HG02852 (cell line): ENCODE measurements around the gene ENTPD7.
A peak's percentile ranks its signal among the peaks of the same experiment; 100 is the strongest.
"Not testable (repeated sequence)": the region's sequence is repeated elsewhere in the genome, so short reads cannot be mapped to it uniquely, and the experiment has no call there.

Experiments
- ATAC-seq: cut with Tn5 transposase; IDR thresholded peaks from one replicate; pipeline ENCODE4 v1.9.1; 2021; ENCODE audit warnings: mild to moderate bottlenecking, moderate library complexity; ENCODE audit not compliant: unreplicated experiment

Gene ENTPD7

GRCh38 chr10:99682752-99683151 lies 23.4 kb downstream of the ENTPD7 start:
- ATAC-seq: no peak

- peak; percentile 89 for ATAC-seq
Observed at GRCh38 chr10:99685597-99685967, 26.3 kb downstream of the ENTPD7 start.

- no peak for ATAC-seq
Observed at GRCh38 chr10:99689461-99689860, 30.2 kb downstream of the ENTPD7 start.

GRCh38 chr10:99693933-99694583 lies 34.7 kb downstream of the ENTPD7 start:
- no peak for ATAC-seq

GRCh38 chr10:99695761-99696160 lies 36.5 kb downstream of the ENTPD7 start:
- no peak for ATAC-seq

GRCh38 chr10:99698504-99699080 lies 39.3 kb downstream of the ENTPD7 start:
- no peak for ATAC-seq

- ATAC-seq: no peak
Observed at GRCh38 chr10:99700649-99701048, 41.3 kb downstream of the ENTPD7 start.

- no peak for ATAC-seq
Observed at GRCh38 chr10:99708428-99709012, 49.2 kb downstream of the ENTPD7 start.

- ATAC-seq: peak; percentile 82
Observed at GRCh38 chr10:99709480-99710229, 50.3 kb downstream of the ENTPD7 start.

- ATAC-seq: peak; percentile 60
Observed at GRCh38 chr10:99711129-99711719, 51.9 kb downstream of the ENTPD7 start.

- no peak for ATAC-seq
Observed at GRCh38 chr10:99714446-99714845, 55.1 kb downstream of the ENTPD7 start.

- ATAC-seq: no peak
Observed at GRCh38 chr10:99720387-99720786, 61.1 kb downstream of the ENTPD7 start.

- no peak for ATAC-seq
Observed at GRCh38 chr10:99730026-99730425, 70.7 kb downstream of the ENTPD7 start.

GRCh38 chr10:99731306-99732032 lies 72.2 kb downstream of the ENTPD7 start:
- ATAC-seq: peak; percentile 39

- ATAC-seq: peak; percentile 91
Observed at GRCh38 chr10:99732033-99732842, 72.9 kb downstream of the ENTPD7 start, which contains the start of the genes COX15 and CUTC. Gene COX15, minus strand, starts transcription at chr10:99732127. Its CDS starts 78 bp downstream, at chr10:99732049. Gene CUTC, plus strand, starts transcription at chr10:99732234. Its CDS starts 115 bp downstream, at chr10:99732349.

GRCh38 chr10:99733366-99733765 lies 74.1 kb downstream of the ENTPD7 start:
- ATAC-seq: no peak

- ATAC-seq: not testable (repeated sequence)
Observed at GRCh38 chr10:99734111-99734510, 74.8 kb downstream of the ENTPD7 start.

GRCh38 chr10:99740260-99740659 lies 81.0 kb downstream of the ENTPD7 start:
- ATAC-seq: no peak

- ATAC-seq: no peak
Observed at GRCh38 chr10:99740933-99741559, 81.7 kb downstream of the ENTPD7 start.
